Duodenal mucosa (tissue), 2 donors: ENCODE measurements around the gene NEBL.

Experiments
- H3K27ac ChIP-seq: one replicate; pipeline ENCODE4 v1.7.0; 2013; ENCODE audit warnings: low read depth, low read length
- H3K27me3 ChIP-seq, 2 donors: one replicate each; pipeline ENCODE4 v1.7.0; 2013; ENCODE audit warnings: low read length in 2 of 2, control low read depth in 1 of 2; ENCODE audit not compliant: insufficient read depth in 2 of 2, control insufficient read depth in 1 of 2
- H3K36me3 ChIP-seq, 2 donors: one replicate each; pipeline ENCODE4 v1.7.0; 2013; ENCODE audit warnings: low read length in 2 of 2, control low read depth in 1 of 2; ENCODE audit not compliant: insufficient read depth in 2 of 2, control insufficient read depth in 1 of 2
- H3K4me1 ChIP-seq, 2 donors: one replicate each; pipeline ENCODE4 v1.7.0; 2013; ENCODE audit warnings: low read length in 2 of 2, control low read depth in 1 of 2; ENCODE audit not compliant: insufficient read depth in 2 of 2, control insufficient read depth in 1 of 2
- H3K4me3 ChIP-seq, 2 donors: one replicate each; pipeline ENCODE4 v1.7.0; 2013; ENCODE audit warnings: low read length in 2 of 2, low read depth in 1 of 2
- H3K9ac ChIP-seq, 2 donors: one replicate each; pipeline ENCODE4 v1.7.0; 2013; ENCODE audit warnings: low read length in 2 of 2, low read depth in 1 of 2
- H3K9me3 ChIP-seq, 2 donors: one replicate each; pipeline ENCODE4 v1.7.0; 2013; ENCODE audit warnings: low read length in 2 of 2, control low read depth in 1 of 2; ENCODE audit not compliant: control insufficient read depth in 1 of 2

The NEBL gene

DNA sequence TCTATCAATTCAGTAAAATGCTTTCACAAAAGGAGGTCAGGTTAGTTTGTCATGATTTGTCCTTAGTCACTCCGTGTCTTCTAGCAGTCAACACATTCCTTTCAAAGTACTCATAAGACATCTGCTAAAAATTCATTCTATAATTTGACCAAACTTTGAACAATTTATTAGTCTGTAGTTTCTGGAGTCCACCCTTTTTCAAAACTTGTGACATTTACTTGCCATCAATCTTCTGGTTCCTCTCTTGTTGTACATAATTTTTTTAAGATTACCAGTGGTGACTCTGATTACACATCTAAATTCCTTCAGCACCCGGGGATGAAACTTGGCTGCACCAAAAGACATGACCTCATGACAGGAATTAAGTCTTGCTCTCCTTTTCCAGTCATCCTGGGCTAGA is 130.1 kb downstream of the NEBL start:
- Histone ChIP-seq H3K36me3 (no peaks in the 10 kb centered on the region), H3K4me3 (no peak overlapping the region), H3K9ac (no peak overlapping the region), H3K9me3 (no peaks in the 10 kb centered on the region), H3K27me3 (no peaks in the 10 kb centered on the region), H3K27ac (no peak overlapping the region), H3K4me1 (no peaks in the 10 kb centered on the region)

DNA sequence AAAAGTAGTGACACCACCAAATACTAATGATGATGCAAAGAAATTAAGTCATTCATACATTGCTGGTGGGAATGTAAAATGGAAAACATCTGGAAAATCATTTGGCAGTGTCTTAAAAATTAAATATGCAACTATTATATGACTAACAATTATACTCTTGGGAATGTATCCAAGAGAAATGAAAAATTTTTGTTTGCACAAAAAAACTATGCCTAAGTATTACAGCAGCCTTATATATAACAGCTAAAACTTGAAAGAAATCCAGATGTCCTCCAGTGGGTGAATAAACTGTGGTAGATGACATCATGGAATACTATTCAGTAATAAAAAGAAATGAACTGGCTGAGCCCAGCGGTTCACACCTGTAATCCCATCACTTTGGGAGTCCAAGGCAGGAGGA is 132.0 kb downstream of the NEBL start:
- no peaks in the 10 kb centered on the region for H3K9me3 ChIP-seq
- H3K36me3 ChIP-seq: no peaks in the 10 kb centered on the region
- H3K27ac ChIP-seq: no peak overlapping the region
- H3K4me3 ChIP-seq: no peak overlapping the region
- H3K27me3 ChIP-seq: no peaks in the 10 kb centered on the region
- no peak overlapping the region for H3K9ac ChIP-seq
- H3K4me1 ChIP-seq: no peaks in the 10 kb centered on the region

DNA sequence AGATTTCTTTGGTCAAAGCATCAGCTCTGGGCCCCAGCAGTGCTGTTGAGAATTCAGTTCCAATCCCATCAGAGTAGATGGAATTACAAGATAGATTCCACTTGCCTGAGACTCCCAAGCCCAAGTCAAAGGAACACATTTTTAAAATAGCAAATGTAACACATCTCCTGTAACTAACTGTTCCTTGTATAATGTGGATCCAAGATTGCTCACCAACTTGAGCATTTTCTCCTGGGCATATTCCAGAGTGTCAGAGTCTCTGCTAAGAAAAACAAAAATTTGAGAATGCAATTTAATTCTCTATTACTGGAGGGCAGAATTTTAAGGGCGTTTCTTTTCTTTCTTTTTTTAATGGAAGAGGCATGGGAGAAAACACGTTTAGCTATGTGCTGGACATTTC is 136.7 kb downstream of the NEBL start:
- Histone ChIP-seq H3K9ac (no peak overlapping the region), H3K4me1 (no peaks in the 10 kb centered on the region), H3K27me3 (no peaks in the 10 kb centered on the region), H3K4me3 (no peak overlapping the region), H3K9me3 (no peaks in the 10 kb centered on the region), H3K36me3 (no peaks in the 10 kb centered on the region), H3K27ac (no peak overlapping the region)

GRCh38 chr10:20748551-20748950 is 148.6 kb downstream of the NEBL start:
- peaks cover 2 to 16% of the 10 kb centered on the region in 2 donors for H3K9me3 ChIP-seq
- H3K36me3 ChIP-seq: no peaks in the 10 kb centered on the region
- H3K27me3 ChIP-seq: no peaks in the 10 kb centered on the region
- H3K4me3 ChIP-seq: no peak overlapping the region
- no peak overlapping the region for H3K27ac ChIP-seq
- H3K4me1 ChIP-seq: no peaks in the 10 kb centered on the region
- no peak overlapping the region for H3K9ac ChIP-seq

GRCh38 chr10:20747782-20748181 is 149.3 kb downstream of the NEBL start:
- H3K36me3 ChIP-seq: no peaks in the 10 kb centered on the region

GRCh38 chr10:20746856-20747255 is 150.3 kb downstream of the NEBL start:
- Histone ChIP-seq H3K9me3 (peaks cover 2 to 16% of the 10 kb centered on the region in 2 donors), H3K36me3 (no peaks in the 10 kb centered on the region), H3K27me3 (no peaks in the 10 kb centered on the region), H3K4me1 (no peaks in the 10 kb centered on the region), H3K9ac (no peak overlapping the region), H3K27ac (no peak overlapping the region), H3K4me3 (no peak overlapping the region)

More at GRCh38 chr10:20747782-20748181, 149.3 kb downstream of the NEBL start:
- Histone ChIP-seq H3K27ac (no peak overlapping the region), H3K4me3 (no peak overlapping the region), H3K9me3 (peaks cover 2 to 16% of the 10 kb centered on the region in 2 donors), H3K27me3 (no peaks in the 10 kb centered on the region), H3K4me1 (no peaks in the 10 kb centered on the region), H3K9ac (no peak overlapping the region)

DNA sequence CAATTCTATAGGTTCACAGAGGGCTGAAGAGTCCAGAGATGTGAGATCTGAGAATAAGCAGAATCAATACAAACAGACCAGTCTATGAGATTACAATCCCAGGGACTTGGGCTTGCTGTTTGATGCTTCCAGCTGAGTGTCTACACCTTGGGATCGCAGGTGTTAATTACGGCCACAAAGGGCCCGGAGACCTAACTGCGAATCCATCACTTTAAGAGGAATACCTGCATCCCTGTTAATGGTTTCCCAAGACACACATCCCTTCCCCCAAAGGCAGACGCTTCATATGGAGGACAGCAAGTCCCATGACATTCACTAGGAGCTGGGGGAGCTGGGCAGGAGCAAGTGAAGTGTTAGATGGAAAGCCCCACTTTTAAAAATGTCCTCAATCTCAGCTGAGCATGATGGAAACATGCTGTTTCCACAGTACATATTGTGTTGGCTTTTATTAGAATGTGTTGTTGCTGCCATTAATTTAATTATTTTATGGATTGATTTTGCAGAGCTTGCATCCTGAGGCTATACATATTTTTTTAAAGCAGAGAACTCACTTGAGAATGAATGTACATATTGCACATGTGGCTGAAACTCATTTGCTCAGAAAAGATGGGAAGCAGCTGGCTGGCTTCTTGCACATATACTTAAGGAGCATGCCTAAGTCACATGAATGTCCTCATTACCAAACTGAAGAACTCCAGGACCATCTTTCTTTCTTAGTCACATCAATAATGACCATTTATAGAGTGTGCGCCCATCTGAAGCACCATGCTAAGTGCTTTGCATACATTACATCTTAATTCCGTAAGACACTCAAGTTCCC is 151.3 kb downstream of the NEBL start:
- no peaks in the 10 kb centered on the region for H3K27me3 ChIP-seq
- peaks cover 0 to 13% of the 10 kb centered on the region in 2 donors for H3K9me3 ChIP-seq
- no peak overlapping the region for H3K4me3 ChIP-seq
- no peak overlapping the region for H3K9ac ChIP-seq
- no peaks in the 10 kb centered on the region for H3K4me1 ChIP-seq
- H3K27ac ChIP-seq: no peak overlapping the region
- H3K36me3 ChIP-seq: no peaks in the 10 kb centered on the region

GRCh38 chr10:20744821-20745220 is 152.3 kb downstream of the NEBL start:
- H3K4me1 ChIP-seq: no peaks in the 10 kb centered on the region

DNA sequence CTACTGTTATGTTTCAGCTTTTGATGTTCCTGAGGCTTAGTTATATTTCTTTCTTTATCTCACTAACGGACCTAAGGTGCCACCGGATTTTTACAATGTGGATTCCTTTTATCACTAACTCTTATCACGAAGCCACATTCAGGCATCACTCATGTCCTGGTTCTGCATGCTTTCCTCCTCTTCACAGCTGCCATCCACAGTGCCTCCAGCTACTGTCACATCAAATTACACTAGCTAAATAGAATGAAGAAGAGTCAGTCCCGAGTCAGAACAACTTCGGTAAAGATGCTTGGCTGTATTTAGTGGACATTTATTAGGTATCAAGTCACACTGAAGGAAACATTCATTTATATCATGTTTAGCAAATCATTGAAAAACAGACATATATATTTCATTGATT is 153.2 kb downstream of the NEBL start:
- Histone ChIP-seq H3K36me3 (no peaks in the 10 kb centered on the region), H3K9ac (no peak overlapping the region), H3K4me1 (no peaks in the 10 kb centered on the region), H3K27ac (no peak overlapping the region), H3K27me3 (no peaks in the 10 kb centered on the region), H3K9me3 (no peaks in the 10 kb centered on the region), H3K4me3 (no peak overlapping the region)

More at GRCh38 chr10:20744821-20745220, 152.3 kb downstream of the NEBL start:
- H3K27ac ChIP-seq: no peak overlapping the region
- no peak overlapping the region for H3K9ac ChIP-seq
- no peaks in the 10 kb centered on the region for H3K27me3 ChIP-seq
- H3K36me3 ChIP-seq: no peaks in the 10 kb centered on the region
- H3K4me3 ChIP-seq: no peak overlapping the region
- peaks cover 0 to 5% of the 10 kb centered on the region in 2 donors for H3K9me3 ChIP-seq

GRCh38 chr10:20742737-20743541 is 154.2 kb downstream of the NEBL start:
- Histone ChIP-seq H3K27ac (no peak overlapping the region), H3K9ac (no peak overlapping the region), H3K36me3 (no peaks in the 10 kb centered on the region)

More at GRCh38 chr10:20742737-20743541, 154.2 kb downstream of the NEBL start:
- H3K9me3 ChIP-seq: no peaks in the 10 kb centered on the region
- no peaks in the 10 kb centered on the region for H3K27me3 ChIP-seq
- H3K4me3 ChIP-seq: no peak overlapping the region
- H3K4me1 ChIP-seq: no peaks in the 10 kb centered on the region
